H7 (cell line): Measurements from ENCODE around the gene P4HB. TPM values are rescaled to one million over a fixed set of nuclear protein-coding genes. Genes with fewer than 3 reads are reported as not detected.

Experiments used
- DNase-seq: peaks from one replicate; pipeline ENCODE4 v3.0.0; 2012
- H3K27me3 ChIP-seq: 2 replicates; pipeline ENCODE4 v1.6.0; 2011; ENCODE audit warnings: mild to moderate bottlenecking, low read length; ENCODE audit not compliant: control insufficient read depth, insufficient read depth
- H3K36me3 ChIP-seq: replicated peaks from 2 replicates; pipeline ENCODE4 v1.5.1; 2011; ENCODE audit warnings: low read length; ENCODE audit not compliant: control insufficient read depth, insufficient read depth
- H3K4me3 ChIP-seq: 2 replicates; pipeline ENCODE4 v1.5.1; 2011; ENCODE audit warnings: low read depth, mild to moderate bottlenecking, control low read depth, low read length, moderate library complexity; ENCODE audit not compliant: insufficient read depth
- total RNA-seq: library from RNA; depleted of rRNA; stranded (reverse); fragments of >200 nt; shearing (Covaris generic); gene quantifications from 2 replicates; pipeline ENCODE4 v1.2.3, GENCODE V29; 2014

Gene P4HB
- total RNA-seq, 1 experiment from 2014 or later = 528 TPM

- no peaks in the 10 kb centered on the region for H3K36me3 ChIP-seq
- H3K27me3 ChIP-seq = peaks cover 3% of the 10 kb centered on the region; the same call in 1 of the 2 replicates
- no peak overlapping the region for H3K4me3 ChIP-seq
- DNase-seq = peak; percentile 62
These were observed 48.4 kb downstream of the P4HB start for GRCh38 chr17:81811705-81812570.

GRCh38 chr17:81810892-81811704 is 49.2 kb downstream of the P4HB start:
- Histone ChIP-seq H3K36me3 (no peaks in the 10 kb centered on the region), H3K4me3 (no peak overlapping the region), H3K27me3 (peaks cover 9% of the 10 kb centered on the region)
- peak; percentile 62 for DNase-seq

- DNase-seq = no peak
- Histone ChIP-seq H3K27me3 (peaks cover 15% of the 10 kb centered on the region), H3K4me3 (no peak overlapping the region), H3K36me3 (no peaks in the 10 kb centered on the region)
These were observed 49.9 kb downstream of the P4HB start for GRCh38 chr17:81810476-81810875.

- Histone ChIP-seq H3K4me3 (no peak overlapping the region), H3K36me3 (no peaks in the 10 kb centered on the region), H3K27me3 (peaks cover 22% of the 10 kb centered on the region)
- DNase-seq = peak; percentile 48
These were observed 50.8 kb downstream of the P4HB start for GRCh38 chr17:81809556-81809998.

GRCh38 chr17:81808778-81809555 is 51.4 kb downstream of the P4HB start:
- no peaks in the 10 kb centered on the region for H3K36me3 ChIP-seq
- H3K4me3 ChIP-seq = no peak overlapping the region
- H3K27me3 ChIP-seq = peaks cover 28% of the 10 kb centered on the region
- peak; percentile 72 for DNase-seq

- DNase-seq = peak; percentile 51
- H3K36me3 ChIP-seq = no peaks in the 10 kb centered on the region
- H3K27me3 ChIP-seq = peaks cover 39% of the 10 kb centered on the region
- H3K4me3 ChIP-seq = no peak overlapping the region
These were observed 52.5 kb downstream of the P4HB start for GRCh38 chr17:81807839-81808238.

GRCh38 chr17:81807210-81807719 is 53.1 kb downstream of the P4HB start:
- DNase-seq = no peak
- Histone ChIP-seq H3K4me3 (no peak overlapping the region), H3K36me3 (no peaks in the 10 kb centered on the region), H3K27me3 (peaks cover 45% of the 10 kb centered on the region)

- H3K27me3 ChIP-seq = peaks cover 51% of the 10 kb centered on the region
- no peaks in the 10 kb centered on the region for H3K36me3 ChIP-seq
- peak; percentile 83 for DNase-seq
- H3K4me3 ChIP-seq = no peak overlapping the region
These were observed 53.7 kb downstream of the P4HB start for GRCh38 chr17:81806461-81807209.

GRCh38 chr17:81805707-81806460 is 54.5 kb downstream of the P4HB start:
- no peaks in the 10 kb centered on the region for H3K36me3 ChIP-seq
- H3K4me3 ChIP-seq = no peak overlapping the region
- H3K27me3 ChIP-seq = peaks cover 57% of the 10 kb centered on the region
- DNase-seq = peak; percentile 60

GRCh38 chr17:81804559-81805399 is 55.6 kb downstream of the P4HB start:
- Histone ChIP-seq H3K4me3 (peak overlapping the region; percentile 27; the same call in 1 of the 2 replicates), H3K27me3 (peaks cover 58% of the 10 kb centered on the region), H3K36me3 (no peaks in the 10 kb centered on the region)
- DNase-seq = peak; percentile 87

GRCh38 chr17:81803728-81804558 is 56.4 kb downstream of the P4HB start, which contains the start of gene GCGR:
TSS of gene GCGR (plus strand) at chr17:81804150. CDS start at chr17:81809019, 4,869 bp downstream.
- H3K4me3 ChIP-seq = peak within 1 kb of the TSS; percentile 30
- no peaks in the 10 kb centered on the region for H3K36me3 ChIP-seq
- DNase-seq = peak; percentile 88
- peaks cover 58% of the 10 kb centered on the region for H3K27me3 ChIP-seq
